ENCODE data around the gene CDH15. TPM values are rescaled to one million over a fixed set of nuclear protein-coding genes. Genes with fewer than 3 reads are reported as not detected.
A peak's percentile ranks its signal among the peaks of the same experiment; 100 is the strongest.

CDH15 gene
- total RNA-seq, 1 donor from 2014 or later: 0.18 TPM

GRCh38 chr16:89157778-89158177 lies 13.8 kb upstream of the CDH15 start:
- DNase-seq (ENCODE audit: low read depth) (no peak), FAIRE-seq (no peak)
- Histone ChIP-seq H3K4me2 (ENCODE audit: low read length) (no peak overlapping the region), H3K4me3 (ENCODE audit: insufficient read depth, low read depth, low read length) (no peak overlapping the region), H3K79me2 (ENCODE audit: insufficient read depth, low read length) (no peaks in the 10 kb centered on the region), H3K27me3 (ENCODE audit: insufficient read depth, low read length) (no peaks in the 10 kb centered on the region), H3K4me1 (ENCODE audit: insufficient read depth, low read length) (no peaks in the 10 kb centered on the region), H2AFZ (ENCODE audit: low read depth, low read length) (no peak overlapping the region), H4K20me1 (ENCODE audit: insufficient read depth, low read length) (no peaks in the 10 kb centered on the region), H3K9ac (ENCODE audit: low read length) (no peak overlapping the region), H3K36me3 (ENCODE audit: insufficient read depth, low read length) (no peaks in the 10 kb centered on the region), H3K9me3 (ENCODE audit: insufficient read depth, low read depth, low read length) (peaks cover 9% of the 10 kb centered on the region), H3K27ac (ENCODE audit: low read depth, low read length) (no peak overlapping the region)
- peaks cover 8% of the 10 kb centered on the region for H3K27me3 Mint-ChIP-seq (ENCODE audit: low read depth, unreplicated experiment)
- H3K4me1 Mint-ChIP-seq (ENCODE audit: low read depth, unreplicated experiment): peaks cover 13% of the 10 kb centered on the region
- TF ChIP-seq CTCF (IDR thresholded peaks at IDR 0.05; ENCODE audit: insufficient read depth, low read depth, low read length): no peak
- TF ChIP-seq EZH2 (IDR thresholded peaks at IDR 0.05; ENCODE audit: insufficient read depth, low read length): no peak
- no peaks in the 10 kb centered on the region for H3K36me3 Mint-ChIP-seq (ENCODE audit: low read depth, unreplicated experiment)
- H3K27ac Mint-ChIP-seq (ENCODE audit: unreplicated experiment): no peak overlapping the region
- H3K4me3 Mint-ChIP-seq (ENCODE audit: unreplicated experiment): no peak overlapping the region
- no peaks in the 10 kb centered on the region for H3K9me3 Mint-ChIP-seq (ENCODE audit: unreplicated experiment)

GRCh38 chr16:89159066-89159849 lies 12.3 kb upstream of the CDH15 start:
- no peak for TF ChIP-seq CTCF (IDR thresholded peaks at IDR 0.05; ENCODE audit: insufficient read depth, low read depth, low read length)
- TF ChIP-seq EZH2 (IDR thresholded peaks at IDR 0.05; ENCODE audit: insufficient read depth, low read length): no peak
- Mint-ChIP-seq H3K27me3 (ENCODE audit: low read depth, unreplicated experiment) (peaks cover 19% of the 10 kb centered on the region), H3K9me3 (ENCODE audit: unreplicated experiment) (no peaks in the 10 kb centered on the region)

GRCh38 chr16:89159850-89160354 lies 11.6 kb upstream of the CDH15 start:
- H3K27ac Mint-ChIP-seq (ENCODE audit: unreplicated experiment): no peak overlapping the region
- H3K4me3 Mint-ChIP-seq (ENCODE audit: unreplicated experiment): no peak overlapping the region

More at GRCh38 chr16:89159066-89159849, 12.3 kb upstream of the CDH15 start:
- H3K27ac Mint-ChIP-seq (ENCODE audit: unreplicated experiment): peak overlapping the region; percentile 62
- H3K9me3 ChIP-seq (ENCODE audit: insufficient read depth, low read depth, low read length): peaks cover 9% of the 10 kb centered on the region
- H3K4me3 Mint-ChIP-seq (ENCODE audit: unreplicated experiment): no peak overlapping the region
- no peaks in the 10 kb centered on the region for H3K79me2 ChIP-seq (ENCODE audit: insufficient read depth, low read length)
- no peak overlapping the region for H3K27ac ChIP-seq (ENCODE audit: low read depth, low read length)
- peaks cover 13% of the 10 kb centered on the region for H3K4me1 Mint-ChIP-seq (ENCODE audit: low read depth, unreplicated experiment)
- H3K4me1 ChIP-seq (ENCODE audit: insufficient read depth, low read length): no peaks in the 10 kb centered on the region
- no peaks in the 10 kb centered on the region for H3K36me3 ChIP-seq (ENCODE audit: insufficient read depth, low read length)
- no peak overlapping the region for H3K4me3 ChIP-seq (ENCODE audit: insufficient read depth, low read depth, low read length)
- H4K20me1 ChIP-seq (ENCODE audit: insufficient read depth, low read length): no peaks in the 10 kb centered on the region
- no peaks in the 10 kb centered on the region for H3K27me3 ChIP-seq (ENCODE audit: insufficient read depth, low read length)
- H3K4me2 ChIP-seq (ENCODE audit: low read length): no peak overlapping the region
- FAIRE-seq: no peak
- H3K9ac ChIP-seq (ENCODE audit: low read length): no peak overlapping the region
- peaks cover 1% of the 10 kb centered on the region for H3K36me3 Mint-ChIP-seq (ENCODE audit: low read depth, unreplicated experiment)
- DNase-seq (ENCODE audit: low read depth): no peak
- no peak overlapping the region for H2AFZ ChIP-seq (ENCODE audit: low read depth, low read length)

More at GRCh38 chr16:89159850-89160354, 11.6 kb upstream of the CDH15 start:
- Histone ChIP-seq H3K27me3 (ENCODE audit: insufficient read depth, low read length) (no peaks in the 10 kb centered on the region), H3K27ac (ENCODE audit: low read depth, low read length) (no peak overlapping the region), H3K79me2 (ENCODE audit: insufficient read depth, low read length) (no peaks in the 10 kb centered on the region), H3K4me2 (ENCODE audit: low read length) (no peak overlapping the region), H2AFZ (ENCODE audit: low read depth, low read length) (no peak overlapping the region), H3K9ac (ENCODE audit: low read length) (no peak overlapping the region), H3K36me3 (ENCODE audit: insufficient read depth, low read length) (no peaks in the 10 kb centered on the region), H3K4me1 (ENCODE audit: insufficient read depth, low read length) (no peaks in the 10 kb centered on the region), H3K4me3 (ENCODE audit: insufficient read depth, low read depth, low read length) (no peak overlapping the region), H4K20me1 (ENCODE audit: insufficient read depth, low read length) (no peaks in the 10 kb centered on the region), H3K9me3 (ENCODE audit: insufficient read depth, low read depth, low read length) (peaks cover 9% of the 10 kb centered on the region)
- Mint-ChIP-seq H3K36me3 (ENCODE audit: low read depth, unreplicated experiment) (peaks cover 1% of the 10 kb centered on the region), H3K4me1 (ENCODE audit: low read depth, unreplicated experiment) (peaks cover 11% of the 10 kb centered on the region), H3K27me3 (ENCODE audit: low read depth, unreplicated experiment) (peaks cover 19% of the 10 kb centered on the region), H3K9me3 (ENCODE audit: unreplicated experiment) (no peaks in the 10 kb centered on the region)
- no peak for FAIRE-seq
- TF ChIP-seq EZH2 (IDR thresholded peaks at IDR 0.05; ENCODE audit: insufficient read depth, low read length): no peak
- no peak for DNase-seq (ENCODE audit: low read depth)

Measured in astrocyte (in vitro differentiated cells and primary cell).